ENCODE measurements around the gene RHEBL1.

Gene RHEBL1

DNA sequence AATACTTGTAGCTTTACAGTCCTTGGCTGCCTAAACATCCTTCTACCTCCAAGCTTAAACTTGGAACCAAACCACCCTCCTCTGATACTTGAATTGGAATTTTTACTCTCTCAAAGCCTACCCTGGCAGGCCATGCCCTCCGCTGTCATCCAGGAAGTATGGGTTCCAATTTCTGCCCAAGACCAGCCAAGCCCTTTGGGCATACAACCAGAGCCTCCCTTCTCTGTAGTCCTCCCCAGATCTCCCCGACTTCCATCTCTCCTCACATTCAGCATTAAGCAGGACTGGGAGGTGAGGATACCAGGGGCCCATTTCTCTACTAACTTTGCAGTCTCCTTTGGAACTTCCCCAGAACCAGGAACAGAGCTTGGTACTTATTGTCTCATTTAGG lies 25.2 kb upstream of the RHEBL1 start:
- TF ChIP-seq, protein P1, sequence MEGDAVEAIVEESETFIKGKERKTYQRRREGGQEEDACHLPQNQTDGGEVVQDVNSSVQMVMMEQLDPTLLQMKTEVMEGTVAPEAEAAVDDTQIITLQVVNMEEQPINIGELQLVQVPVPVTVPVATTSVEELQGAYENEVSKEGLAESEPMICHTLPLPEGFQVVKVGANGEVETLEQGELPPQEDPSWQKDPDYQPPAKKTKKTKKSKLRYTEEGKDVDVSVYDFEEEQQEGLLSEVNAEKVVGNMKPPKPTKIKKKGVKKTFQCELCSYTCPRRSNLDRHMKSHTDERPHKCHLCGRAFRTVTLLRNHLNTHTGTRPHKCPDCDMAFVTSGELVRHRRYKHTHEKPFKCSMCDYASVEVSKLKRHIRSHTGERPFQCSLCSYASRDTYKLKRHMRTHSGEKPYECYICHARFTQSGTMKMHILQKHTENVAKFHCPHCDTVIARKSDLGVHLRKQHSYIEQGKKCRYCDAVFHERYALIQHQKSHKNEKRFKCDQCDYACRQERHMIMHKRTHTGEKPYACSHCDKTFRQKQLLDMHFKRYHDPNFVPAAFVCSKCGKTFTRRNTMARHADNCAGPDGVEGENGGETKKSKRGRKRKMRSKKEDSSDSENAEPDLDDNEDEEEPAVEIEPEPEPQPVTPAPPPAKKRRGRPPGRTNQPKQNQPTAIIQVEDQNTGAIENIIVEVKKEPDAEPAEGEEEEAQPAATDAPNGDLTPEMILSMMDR (IDR thresholded peaks at IDR 0.05; ENCODE audit: borderline replicate concordance, control extremely low read depth, extremely low read depth, insufficient read depth, missing control alignments): no peak
- DNase-seq (ENCODE audit: low spot score): no peak
- in situ Hi-C loops (cut with MboI; ENCODE audit: low sequenced_read_pairs, unreplicated experiment): no loop called here

DNA sequence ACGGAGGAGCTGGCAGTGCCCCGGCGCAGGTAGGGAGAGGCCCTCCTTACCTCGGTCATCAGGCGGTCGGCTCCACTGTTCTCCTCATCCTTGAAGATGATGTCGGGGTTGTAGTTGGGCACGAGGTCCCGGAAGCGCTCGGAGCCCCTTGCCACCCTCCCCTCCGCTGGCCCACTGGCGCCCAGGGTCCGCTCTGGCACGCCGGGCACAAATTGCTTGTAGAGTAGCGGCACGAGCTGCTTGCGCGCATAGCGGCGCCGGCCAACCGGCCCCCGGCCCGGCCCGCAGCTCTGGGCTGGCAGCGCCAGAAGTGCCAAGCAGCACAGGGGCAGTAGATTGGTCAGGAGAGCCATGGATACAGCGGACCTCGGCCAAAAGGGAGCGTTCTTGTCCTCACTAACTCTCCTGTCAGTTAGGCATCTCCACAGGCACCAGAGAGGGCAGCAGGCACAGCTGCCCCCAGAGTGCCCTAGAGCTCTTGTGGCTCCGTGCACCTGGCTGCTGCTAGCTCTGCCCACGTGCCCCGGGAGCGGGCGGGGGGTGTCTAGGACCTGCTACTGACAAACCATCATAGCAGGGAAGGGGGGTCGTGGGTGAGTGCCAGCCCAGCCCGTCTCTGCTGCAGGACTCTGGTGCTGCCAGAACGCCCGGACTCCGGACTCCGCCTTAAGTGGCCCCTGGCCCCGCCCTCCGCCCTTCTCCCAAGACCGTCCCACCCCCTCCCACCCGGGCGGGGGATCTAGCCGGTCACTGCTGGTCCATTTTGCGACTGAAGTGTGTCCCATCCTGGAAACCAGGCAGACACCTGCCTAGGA lies 24.6 kb upstream of the RHEBL1 start, which contains the start of gene DHH:
DHH (minus strand) TSS at position 642 of the 815 bp plus-strand sequence; CDS start at position 353, 289 bp downstream.
- peak; percentile 41 for DNase-seq (ENCODE audit: low spot score)
- in situ Hi-C loops (cut with MboI; ENCODE audit: low sequenced_read_pairs, unreplicated experiment): no loop called here
- TF ChIP-seq, protein P1 (IDR thresholded peaks at IDR 0.05; ENCODE audit: borderline replicate concordance, control extremely low read depth, extremely low read depth, insufficient read depth, missing control alignments): no peak

DNA sequence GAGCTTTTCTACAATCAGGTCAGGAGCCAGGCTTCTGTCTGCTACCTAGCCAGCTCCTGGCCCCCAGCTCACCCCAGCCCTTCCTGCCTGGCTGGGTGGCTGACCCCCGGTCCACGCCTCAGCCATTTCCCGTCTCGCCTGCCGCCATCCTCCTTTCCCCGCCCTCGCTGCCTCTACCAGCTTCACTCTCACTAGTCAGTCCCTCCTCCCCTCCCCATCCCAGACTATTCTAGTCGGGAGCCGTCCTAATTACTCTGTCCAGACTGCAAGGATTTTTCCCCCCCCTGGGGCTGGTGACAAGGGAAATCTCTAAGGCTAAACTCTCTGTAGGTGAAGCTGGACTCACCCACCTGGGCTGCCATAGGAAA lies 24.0 kb upstream of the RHEBL1 start:
- no peak for DNase-seq (ENCODE audit: low spot score)
- TF ChIP-seq, protein P1 (IDR thresholded peaks at IDR 0.05; ENCODE audit: borderline replicate concordance, control extremely low read depth, extremely low read depth, insufficient read depth, missing control alignments): no peak
- in situ Hi-C loops (cut with MboI; ENCODE audit: low sequenced_read_pairs, unreplicated experiment): no loop called here

DNA sequence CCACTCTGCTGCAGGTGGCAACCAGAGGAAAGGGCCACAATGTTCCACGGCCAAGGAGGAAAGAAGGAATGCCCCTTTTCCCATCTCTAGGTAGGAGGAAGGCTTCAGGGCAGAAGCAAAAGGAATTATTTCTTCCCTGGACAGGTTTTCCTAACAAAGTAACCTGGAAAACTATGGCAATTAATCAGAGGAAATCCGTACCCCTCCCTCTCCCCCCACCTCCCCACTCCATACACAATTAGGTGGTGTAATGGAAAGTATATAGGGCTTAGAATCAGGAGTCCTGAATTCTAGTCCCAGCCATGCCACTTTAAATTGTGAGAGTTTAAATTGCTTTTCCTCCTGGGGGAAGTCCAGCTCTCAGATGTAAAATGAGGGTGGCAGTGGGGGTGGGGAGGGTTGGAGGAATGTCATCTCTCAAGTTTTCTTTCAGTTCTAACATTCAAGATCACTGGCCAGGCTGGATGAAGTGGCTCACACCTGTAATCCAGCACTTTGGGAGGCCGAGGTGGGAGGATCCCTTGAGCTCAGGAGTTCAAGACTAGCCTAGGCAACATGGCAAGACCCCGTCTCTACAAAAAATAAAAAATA lies 23.1 kb upstream of the RHEBL1 start:
- in situ Hi-C loops (cut with MboI; ENCODE audit: low sequenced_read_pairs, unreplicated experiment): no loop called here
- TF ChIP-seq, protein P1 (IDR thresholded peaks at IDR 0.05; ENCODE audit: borderline replicate concordance, control extremely low read depth, extremely low read depth, insufficient read depth, missing control alignments): no peak
- DNase-seq (ENCODE audit: low spot score): peak; percentile 26

DNA sequence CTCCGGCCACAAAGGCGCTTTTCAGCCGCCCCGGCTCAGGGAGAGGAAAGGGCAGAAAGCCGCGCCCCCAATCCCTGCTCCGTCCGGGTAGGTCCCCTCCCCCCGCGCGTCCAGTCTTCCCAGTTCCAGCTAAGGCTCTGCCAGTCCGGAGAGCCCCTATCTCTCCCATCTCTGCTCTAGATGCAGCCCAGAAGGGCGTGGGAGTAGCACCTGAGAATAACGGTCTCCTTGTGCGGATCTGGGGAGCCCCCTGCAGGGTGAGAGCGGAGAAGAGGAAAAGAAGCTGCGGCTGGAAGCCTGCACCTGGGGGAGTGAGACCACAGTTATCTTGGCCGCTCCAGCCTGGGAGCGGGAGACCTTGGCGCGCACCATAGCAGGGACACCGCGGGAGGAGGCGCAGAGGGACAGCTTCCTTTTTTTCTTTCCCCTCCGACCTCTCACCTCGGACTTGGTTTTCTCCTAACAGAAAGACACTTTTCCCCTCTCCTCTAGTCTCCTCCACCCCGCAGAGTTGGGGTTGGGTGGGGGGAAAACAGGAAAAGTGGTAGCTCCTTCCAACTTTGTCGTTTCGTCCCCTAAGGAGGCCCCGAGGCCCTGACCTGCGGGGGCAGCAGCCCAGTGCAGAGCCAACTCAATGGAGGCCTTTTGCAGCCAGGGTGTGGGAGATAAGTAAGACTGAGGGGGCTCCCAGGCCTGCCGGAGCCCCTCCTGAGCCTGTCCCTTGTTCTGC lies 22.5 kb upstream of the RHEBL1 start:
- TF ChIP-seq, protein P1 (IDR thresholded peaks at IDR 0.05; ENCODE audit: borderline replicate concordance, control extremely low read depth, extremely low read depth, insufficient read depth, missing control alignments): peak; percentile 62
- in situ Hi-C loops (cut with MboI; ENCODE audit: low sequenced_read_pairs, unreplicated experiment): no loop called here
- peak; percentile 86 for DNase-seq (ENCODE audit: low spot score)

DNA sequence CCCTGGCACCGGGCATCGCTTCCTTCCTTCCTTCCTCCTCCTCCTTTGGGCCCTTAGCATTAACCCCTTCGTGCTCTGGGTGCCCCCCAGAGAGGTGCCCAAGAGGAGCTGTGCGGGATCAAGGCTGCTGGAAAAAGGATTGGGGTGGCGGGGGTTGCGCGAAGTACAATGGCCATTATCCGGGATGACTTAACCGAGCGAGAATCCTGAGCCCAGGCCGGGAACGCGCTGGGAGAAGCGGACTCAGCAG lies 22.0 kb upstream of the RHEBL1 start:
- DNase-seq (ENCODE audit: low spot score): peak; percentile 32
- TF ChIP-seq, protein P1 (IDR thresholded peaks at IDR 0.05; ENCODE audit: borderline replicate concordance, control extremely low read depth, extremely low read depth, insufficient read depth, missing control alignments): no peak
- in situ Hi-C loops (cut with MboI; ENCODE audit: low sequenced_read_pairs, unreplicated experiment): no loop called here

Data from GM13976 (cell line).